Fibroblast of lung (primary cell): ENCODE results near the gene GET4. TPM values are rescaled to one million over a fixed set of nuclear protein-coding genes. Genes with fewer than 3 reads are reported as not detected.

Experiments
- DNase-seq, 2 donors: peaks; one replicate each; pipeline versions ENCODE4 v3.0.0 to v3.0.0-alpha.2; 2010; ENCODE audit warnings: low read depth in 2 of 2
- H2AFZ ChIP-seq: 2 replicates; pipeline ENCODE4 v1.5.1; 2012; ENCODE audit warnings: low read length, control low read depth, inconsistent platforms
- H3K27ac ChIP-seq: 2 replicates; pipeline ENCODE4 v1.5.1; 2011; ENCODE audit warnings: low read length, control low read depth; ENCODE audit not compliant: insufficient read depth
- H3K27me3 ChIP-seq: 2 replicates; pipeline ENCODE4 v1.5.1; 2011; ENCODE audit warnings: mild to moderate bottlenecking, low read length; ENCODE audit not compliant: control insufficient read depth, insufficient read depth
- H3K36me3 ChIP-seq: 2 replicates; pipeline ENCODE4 v1.5.1; 2011; ENCODE audit warnings: low read length; ENCODE audit not compliant: control insufficient read depth, insufficient read depth
- H3K4me1 ChIP-seq: 2 replicates; pipeline ENCODE4 v1.5.1; 2011; ENCODE audit warnings: low read length; ENCODE audit not compliant: control insufficient read depth, insufficient read depth; ENCODE audit errors: extremely low read depth
- H3K4me2 ChIP-seq: 2 replicates; pipeline ENCODE4 v1.5.1; 2011; ENCODE audit warnings: low read length, control low read depth; ENCODE audit not compliant: insufficient read depth; ENCODE audit errors: extremely low read depth
- H3K4me3 ChIP-seq, 4 experiments: fragments of 200-600 bp in 1 of 4; sonication (generic) in 1 of 4; replicated peaks in 1 of 4; 2 replicates each; pipeline ENCODE4 v1.5.1; 2011 to 2016; ENCODE audit warnings: low read length in 4 of 4, low read depth in 3 of 4, mild to moderate bottlenecking in 3 of 4, control low read depth in 2 of 4, inconsistent platforms in 1 of 4, mixed read lengths in 1 of 4; ENCODE audit not compliant: insufficient read depth in 1 of 4; ENCODE audit errors: control extremely low read depth in 1 of 4
- H3K79me2 ChIP-seq: 2 replicates; pipeline ENCODE4 v1.5.1; 2012; ENCODE audit warnings: mild to moderate bottlenecking, low read length, inconsistent platforms; ENCODE audit not compliant: control insufficient read depth, insufficient read depth
- H3K9ac ChIP-seq: 2 replicates; pipeline ENCODE4 v1.5.1; 2011; ENCODE audit warnings: mild to moderate bottlenecking, low read length, control low read depth; ENCODE audit not compliant: insufficient read depth
- H3K9me3 ChIP-seq: 2 replicates; pipeline ENCODE4 v1.5.1; 2012; ENCODE audit warnings: low read depth, low read length; ENCODE audit not compliant: control insufficient read depth, insufficient read depth
- H4K20me1 ChIP-seq: 2 replicates; pipeline ENCODE4 v1.5.1; 2011; ENCODE audit warnings: low read length; ENCODE audit not compliant: control insufficient read depth, insufficient read depth; ENCODE audit errors: extremely low read depth
- CTCF ChIP-seq, 2 donors: IDR thresholded peaks in 1 of 2; conservative IDR thresholded peaks in 1 of 2; 1 replicate in 1 of 2; 2 replicates in 1 of 2; pipeline ENCODE4 v1.5.1; 2011 to 2012; ENCODE audit warnings: low read length in 2 of 2, control low read depth in 1 of 2, inconsistent platforms in 1 of 2, low read depth in 1 of 2, mild to moderate bottlenecking in 1 of 2
- EZH2 ChIP-seq: IDR thresholded peaks from 2 replicates; pipeline ENCODE4 v1.5.1; 2012; ENCODE audit warnings: low read length, control low read depth, mild to moderate bottlenecking; ENCODE audit errors: missing control alignments
- polyA plus RNA-seq, 2 donors: library from polyadenylated mRNA; depleted of rRNA in 1 of 2; stranded (reverse) in 1 of 2; unstranded in 1 of 2; fragments of >200 nt; gene quantifications; 2 replicates each; pipeline ENCODE4 v1.2.1, GENCODE V29; 2011 to 2012; ENCODE audit warnings: missing spikeins in 1 of 2
- total RNA-seq: library from RNA; depleted of rRNA; stranded (reverse); fragments of >200 nt; gene quantifications from 2 replicates; pipeline ENCODE4 v1.2.1, GENCODE V29; 2014

GET4 gene
- total and polyA plus RNA-seq, 2 donors (not counting 1 experiment from before 2014, with no cell fraction given), result 13.4 to 23.1 TPM

DNA sequence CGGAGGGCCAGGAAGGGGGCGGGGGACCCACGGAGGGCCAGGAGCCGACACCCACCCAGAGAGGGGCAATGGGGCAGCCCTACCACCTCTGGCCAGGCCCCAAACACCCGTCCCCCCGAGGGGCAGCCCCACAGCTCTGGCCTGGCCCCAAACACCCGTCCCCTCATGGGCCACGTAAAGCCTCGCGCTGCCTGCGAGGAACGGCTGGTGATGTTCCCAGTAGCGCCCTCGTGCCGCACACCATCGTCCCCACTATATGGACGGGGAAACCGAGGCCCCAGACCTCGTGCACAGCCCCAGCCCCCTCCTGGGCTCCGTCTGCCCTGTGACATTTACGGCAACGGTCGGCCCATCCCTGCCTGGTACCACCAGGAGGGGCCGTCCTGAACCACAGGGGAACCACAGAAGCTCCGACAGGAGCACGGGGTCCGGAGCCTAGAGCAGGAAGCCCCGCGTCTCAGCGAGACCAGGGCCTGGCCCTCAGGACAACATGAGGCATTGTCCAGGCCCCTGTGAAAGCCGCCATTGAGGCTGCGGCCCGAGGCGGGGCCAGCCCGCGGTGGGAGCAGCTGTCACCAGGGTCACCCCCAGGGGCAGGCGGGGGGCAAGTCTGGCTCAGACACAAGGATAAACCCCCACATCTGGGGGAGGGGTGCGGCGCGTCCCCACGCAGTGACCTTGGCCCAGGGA is 35.6 kb downstream of the GET4 start:
- Histone ChIP-seq H3K36me3 (no peaks in the 10 kb centered on the region), H3K9me3 (no peaks in the 10 kb centered on the region), H2AFZ (no peak overlapping the region), H3K27ac (no peak overlapping the region), H3K9ac (no peak overlapping the region), H3K4me2 (no peak overlapping the region), H3K27me3 (no peaks in the 10 kb centered on the region), H3K4me1 (no peaks in the 10 kb centered on the region), H4K20me1 (no peaks in the 10 kb centered on the region), H3K79me2 (no peaks in the 10 kb centered on the region), H3K4me3 (no peak overlapping the region)
- no peak for TF ChIP-seq EZH2
- no peak for DNase-seq

GRCh38 chr7:913736-914520 is 37.6 kb downstream of the GET4 start:
- TF ChIP-seq EZH2, result no peak
- no peak for TF ChIP-seq CTCF (conservative IDR thresholded peaks at IDR 0.05 in 1 of 2, IDR thresholded peaks at IDR 0.05 in 1 of 2; ENCODE audit: low read depth in 1 of 2, low read length in 2 of 2)
- no peak overlapping the region for H3K4me3 ChIP-seq
- H3K9me3 ChIP-seq, result no peaks in the 10 kb centered on the region
- no peaks in the 10 kb centered on the region for H3K4me1 ChIP-seq
- no peak for DNase-seq
- no peak overlapping the region for H2AFZ ChIP-seq
- H3K4me2 ChIP-seq, result no peak overlapping the region
- no peak overlapping the region for H3K27ac ChIP-seq
- no peak overlapping the region for H3K9ac ChIP-seq
- H3K79me2 ChIP-seq, result no peaks in the 10 kb centered on the region
- H4K20me1 ChIP-seq, result no peaks in the 10 kb centered on the region
- H3K27me3 ChIP-seq, result no peaks in the 10 kb centered on the region
- H3K36me3 ChIP-seq, result no peaks in the 10 kb centered on the region

- H3K9me3 ChIP-seq, result no peaks in the 10 kb centered on the region
- TF ChIP-seq CTCF (conservative IDR thresholded peaks at IDR 0.05 in 1 of 2, IDR thresholded peaks at IDR 0.05 in 1 of 2; ENCODE audit: low read depth in 1 of 2, low read length in 2 of 2) (no peak), EZH2 (no peak)
These were observed 38.3 kb downstream of the GET4 start for GRCh38 chr7:914521-915194.

More at GRCh38 chr7:914521-915194, 38.3 kb downstream of the GET4 start:
- no peak overlapping the region for H3K4me2 ChIP-seq
- no peaks in the 10 kb centered on the region for H4K20me1 ChIP-seq
- no peak overlapping the region for H3K4me3 ChIP-seq
- H3K36me3 ChIP-seq, result no peaks in the 10 kb centered on the region
- no peaks in the 10 kb centered on the region for H3K4me1 ChIP-seq
- H3K27ac ChIP-seq, result no peak overlapping the region
- H3K27me3 ChIP-seq, result no peaks in the 10 kb centered on the region
- no peak for DNase-seq
- H3K79me2 ChIP-seq, result no peaks in the 10 kb centered on the region
- H2AFZ ChIP-seq, result no peak overlapping the region
- H3K9ac ChIP-seq, result no peak overlapping the region
